ENCODE data around the gene B4GALNT1. TPM values are rescaled to one million over a fixed set of nuclear protein-coding genes. Genes with fewer than 3 reads are reported as not detected.
"Not testable (repeated sequence)": the region's sequence is repeated elsewhere in the genome, so short reads cannot be mapped to it uniquely, and the experiment has no call there.

B4GALNT1 gene
- polyA plus RNA-seq, 1 experiment: 1.8 TPM

GRCh38 chr12:57591782-57592325 is 41.1 kb downstream of the B4GALNT1 start:
- ChIA-PET CTCF (interaction anchor here (0.7 to 3.7 kb wide), 6 partner anchors 8 to 135 kb away, joined by 3 to 52 read pairs (median 4); partner anchors contain the start of gene B4GALNT1), POLR2A (interaction anchor here (0.6 kb wide), 1 partner anchor 9 kb away, joined by 3 read pairs; no protein-coding TSS in a partner anchor)
- no peak for TF ChIP-seq CTCF (IDR thresholded peaks at IDR 0.05; ENCODE audit: low read depth, low read length)
- peaks cover 13% of the 10 kb centered on the region for H3K27me3 ChIP-seq (ENCODE audit: control insufficient read depth, insufficient read depth, low read length)
- H3K27ac ChIP-seq (ENCODE audit: low read depth, low read length): no peak overlapping the region
- H3K4me3 ChIP-seq (ENCODE audit: low read depth, low read length): peak overlapping the region; percentile 84
- no peak for DNase-seq (ENCODE audit: low read depth, low spot score)
- H3K9me3 ChIP-seq (ENCODE audit: control insufficient read depth, insufficient read depth, low read length): no peaks in the 10 kb centered on the region; the same call in 1 of the 2 replicates

- Histone ChIP-seq H3K27ac (ENCODE audit: low read depth, low read length) (no peak within 1 kb of the TSS), H3K9me3 (ENCODE audit: control insufficient read depth, insufficient read depth, low read length) (no peaks in the 10 kb centered on the region; the same call in 1 of the 2 replicates), H3K27me3 (ENCODE audit: control insufficient read depth, insufficient read depth, low read length) (peaks cover 13% of the 10 kb centered on the region), H3K4me3 (ENCODE audit: low read depth, low read length) (peak within 1 kb of the TSS; percentile 84)
- ChIA-PET CTCF (interaction anchor here (0.7 to 3.7 kb wide), 6 partner anchors 8 to 135 kb away, joined by 3 to 52 read pairs (median 4); partner anchors contain the start of gene B4GALNT1), POLR2A (no interaction called here)
- no peak for DNase-seq (ENCODE audit: low read depth, low spot score)
- TF ChIP-seq CTCF (IDR thresholded peaks at IDR 0.05; ENCODE audit: low read depth, low read length): no peak
Observed at GRCh38 chr12:57590864-57591781, 41.9 kb downstream of the B4GALNT1 start, which contains the start of gene PIP4K2C. TSS of gene PIP4K2C (plus strand) at chr12:57591192. CDS start at chr12:57591290, 98 bp downstream.

GRCh38 chr12:57590479-57590863 is 42.5 kb downstream of the B4GALNT1 start:
- TF ChIP-seq CTCF (IDR thresholded peaks at IDR 0.05; ENCODE audit: low read depth, low read length): no peak
- DNase-seq (ENCODE audit: low read depth, low spot score): no peak
- no peaks in the 10 kb centered on the region; the same call in 1 of the 2 replicates for H3K9me3 ChIP-seq (ENCODE audit: control insufficient read depth, insufficient read depth, low read length)
- H3K27ac ChIP-seq (ENCODE audit: low read depth, low read length): no peak overlapping the region
- ChIA-PET CTCF (interaction anchor here (0.6 to 2.1 kb wide), 3 partner anchors 19 to 136 kb away, joined by 4 to 6 read pairs (median 6); partner anchors contain the start of gene B4GALNT1), POLR2A (no interaction called here)
- peaks cover 16% of the 10 kb centered on the region for H3K27me3 ChIP-seq (ENCODE audit: control insufficient read depth, insufficient read depth, low read length)
- peak overlapping the region; percentile 84 for H3K4me3 ChIP-seq (ENCODE audit: low read depth, low read length)

- CTCF ChIA-PET: interaction anchor here (1.4 kb wide), 1 partner anchor 44 kb away, joined by 4 read pairs; the partner anchor contains the start of gene B4GALNT1
- DNase-seq (ENCODE audit: low read depth, low spot score); H3K9me3 ChIP-seq (ENCODE audit: control insufficient read depth, insufficient read depth, low read length); H3K4me3 ChIP-seq (ENCODE audit: low read depth, low read length); H3K27ac ChIP-seq (ENCODE audit: low read depth, low read length); POLR2A ChIA-PET: not testable (repeated sequence)
- peaks cover 18% of the 10 kb centered on the region for H3K27me3 ChIP-seq (ENCODE audit: control insufficient read depth, insufficient read depth, low read length)
Observed at GRCh38 chr12:57588951-57589610, 43.9 kb downstream of the B4GALNT1 start.

- POLR2A ChIA-PET: no interaction called here
Observed at GRCh38 chr12:57586832-57587429, 46.1 kb downstream of the B4GALNT1 start.

More at GRCh38 chr12:57586832-57587429, 46.1 kb downstream of the B4GALNT1 start:
- H3K9me3 ChIP-seq (ENCODE audit: control insufficient read depth, insufficient read depth, low read length): no peaks in the 10 kb centered on the region; the same call in 1 of the 2 replicates
- no peak overlapping the region for H3K4me3 ChIP-seq (ENCODE audit: low read depth, low read length)
- no peak for DNase-seq (ENCODE audit: low read depth, low spot score)
- peaks cover 20% of the 10 kb centered on the region for H3K27me3 ChIP-seq (ENCODE audit: control insufficient read depth, insufficient read depth, low read length)
- no peak overlapping the region for H3K27ac ChIP-seq (ENCODE audit: low read depth, low read length)
- CTCF ChIA-PET: interaction anchor here (4.3 kb wide), 1 partner anchor 47 kb away, joined by 59 read pairs; the partner anchor contains the start of gene B4GALNT1
- TF ChIP-seq CTCF (IDR thresholded peaks at IDR 0.05; ENCODE audit: low read depth, low read length): no peak

Data from AG04450 (cell line).